Vagina (tissue), 2 donors: ENCODE data around the gene CDK19.

Source experiments
- POLR2A ChIP-seq, 2 donors: fragments of 450-650 bp; IDR thresholded peaks; one replicate each; pipeline ENCODE4 v1.6.1; 2017; ENCODE audit warnings: antibody characterized with exemption in 2 of 2, mild to moderate bottlenecking in 2 of 2, moderate library complexity in 2 of 2
- TF ChIP-seq, protein P1 (sequence below), 3 experiments: fragments of 450-650 bp in 2 of 3; fragments of 200-600 bp in 1 of 3; sonication (generic) in 1 of 3; IDR thresholded peaks; one replicate each; pipeline ENCODE4 v1.5.1; 2017 to 2019; ENCODE audit warnings: antibody characterized with exemption in 3 of 3, mild to moderate bottlenecking in 2 of 3, moderate library complexity in 2 of 3

DNA sequence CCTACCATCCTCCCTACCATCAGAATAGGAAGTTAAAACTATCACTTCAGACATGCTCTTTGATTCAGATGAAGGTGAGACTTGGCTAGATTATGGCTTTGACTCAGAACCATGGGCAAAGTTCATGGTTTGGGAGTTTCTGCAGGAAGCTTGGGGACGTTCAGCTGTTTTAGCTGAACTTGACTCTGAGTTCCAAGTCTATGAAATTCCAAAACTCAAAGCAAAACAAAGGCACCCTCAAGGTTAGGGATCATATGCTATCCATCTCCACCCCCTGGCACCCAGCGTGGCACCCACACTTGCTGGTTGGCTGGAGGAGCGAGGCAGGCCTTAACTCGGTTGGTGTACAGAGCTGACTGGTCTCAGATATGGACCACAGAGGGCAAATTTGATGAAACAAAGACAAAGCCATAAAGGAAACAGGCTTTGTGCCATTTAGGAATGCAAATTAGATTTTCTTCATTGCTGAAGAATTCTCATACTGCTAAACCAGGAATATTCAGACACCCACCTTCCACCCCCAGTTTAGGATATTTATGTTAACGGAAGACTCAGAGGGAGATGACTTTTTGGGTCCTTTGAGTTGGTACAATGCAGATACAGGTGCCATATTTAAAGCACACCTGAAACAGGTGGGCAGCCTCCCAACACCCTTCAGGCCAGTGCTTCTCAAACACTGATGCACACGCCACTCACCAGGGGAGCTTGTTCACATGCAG, 250.4 kb downstream of the CDK19 start:
- TF ChIP-seq, protein P1, sequence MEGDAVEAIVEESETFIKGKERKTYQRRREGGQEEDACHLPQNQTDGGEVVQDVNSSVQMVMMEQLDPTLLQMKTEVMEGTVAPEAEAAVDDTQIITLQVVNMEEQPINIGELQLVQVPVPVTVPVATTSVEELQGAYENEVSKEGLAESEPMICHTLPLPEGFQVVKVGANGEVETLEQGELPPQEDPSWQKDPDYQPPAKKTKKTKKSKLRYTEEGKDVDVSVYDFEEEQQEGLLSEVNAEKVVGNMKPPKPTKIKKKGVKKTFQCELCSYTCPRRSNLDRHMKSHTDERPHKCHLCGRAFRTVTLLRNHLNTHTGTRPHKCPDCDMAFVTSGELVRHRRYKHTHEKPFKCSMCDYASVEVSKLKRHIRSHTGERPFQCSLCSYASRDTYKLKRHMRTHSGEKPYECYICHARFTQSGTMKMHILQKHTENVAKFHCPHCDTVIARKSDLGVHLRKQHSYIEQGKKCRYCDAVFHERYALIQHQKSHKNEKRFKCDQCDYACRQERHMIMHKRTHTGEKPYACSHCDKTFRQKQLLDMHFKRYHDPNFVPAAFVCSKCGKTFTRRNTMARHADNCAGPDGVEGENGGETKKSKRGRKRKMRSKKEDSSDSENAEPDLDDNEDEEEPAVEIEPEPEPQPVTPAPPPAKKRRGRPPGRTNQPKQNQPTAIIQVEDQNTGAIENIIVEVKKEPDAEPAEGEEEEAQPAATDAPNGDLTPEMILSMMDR (IDR thresholded peaks at IDR 0.05), result no peak
- TF ChIP-seq POLR2A (IDR thresholded peaks at IDR 0.05), result no peak
